CD14-positive monocyte (primary cell): Measurements from ENCODE around the gene JARID2. TPM values are rescaled to one million over a fixed set of nuclear protein-coding genes. Genes with fewer than 3 reads are reported as not detected.

ENCODE experiments used
- DNase-seq, 3 donors: peaks; one replicate each; pipeline ENCODE4 v3.0.0-alpha.2; 2011 to 2022
- H2AFZ ChIP-seq: 2 replicates; pipeline ENCODE4 v1.6.0; 2012; ENCODE audit warnings: mild to moderate bottlenecking, low read depth, low read length, inconsistent platforms; ENCODE audit not compliant: insufficient read depth, poor library complexity, severe bottlenecking
- H3K27ac ChIP-seq, 2 donors: 1 replicate in 1 of 2; 2 replicates in 1 of 2; pipeline ENCODE4 v1.5.1; 2012 to 2013; ENCODE audit warnings: low read length in 2 of 2, control low read depth in 1 of 2, inconsistent platforms in 1 of 2, low read depth in 1 of 2, mild to moderate bottlenecking in 1 of 2
- H3K27me3 ChIP-seq, 2 donors: one replicate each; pipeline versions ENCODE4 v1.6.0 to v1.6.1; 2011 to 2013; ENCODE audit warnings: low read length in 2 of 2; ENCODE audit not compliant: control insufficient read depth in 2 of 2, insufficient read depth in 2 of 2
- H3K36me3 ChIP-seq, 2 donors: replicated peaks in 1 of 2; 1 replicate in 1 of 2; 2 replicates in 1 of 2; pipeline versions ENCODE4 v1.5.1 to v1.6.1; 2012 to 2013; ENCODE audit warnings: low read length in 2 of 2, control low read depth in 1 of 2, inconsistent platforms in 1 of 2, mild to moderate bottlenecking in 1 of 2; ENCODE audit not compliant: insufficient read depth in 2 of 2, control insufficient read depth in 1 of 2
- H3K4me1 ChIP-seq, 2 donors: 1 replicate in 1 of 2; 2 replicates in 1 of 2; pipeline versions ENCODE4 v1.5.1 to v1.6.1; 2012 to 2013; ENCODE audit warnings: low read length in 2 of 2, control low read depth in 1 of 2, inconsistent platforms in 1 of 2, mild to moderate bottlenecking in 1 of 2, moderate library complexity in 1 of 2; ENCODE audit not compliant: insufficient read depth in 2 of 2, control insufficient read depth in 1 of 2
- H3K4me2 ChIP-seq: replicated peaks from 2 replicates; pipeline ENCODE3; 2012; ENCODE audit warnings: low read length, moderate library complexity, mild to moderate bottlenecking; ENCODE audit not compliant: poor library complexity, severe bottlenecking; ENCODE audit errors: extremely low read depth
- H3K4me3 ChIP-seq, 3 experiments: fragments of 200-600 bp in 1 of 3; sonication (generic) in 1 of 3; replicated peaks in 1 of 3; 1 replicate in 2 of 3; 2 replicates in 1 of 3; pipeline ENCODE4 v1.5.1; 2011 to 2013; ENCODE audit warnings: low read length in 3 of 3, mild to moderate bottlenecking in 3 of 3, control low read depth in 2 of 3, low read depth in 2 of 3, inconsistent platforms in 1 of 3, moderate library complexity in 1 of 3
- H3K79me2 ChIP-seq: 2 replicates; pipeline ENCODE4 v1.6.0; 2012; ENCODE audit warnings: mild to moderate bottlenecking, control low read depth, inconsistent platforms, low read length, moderate library complexity; ENCODE audit not compliant: insufficient read depth
- H3K9ac ChIP-seq: 2 replicates; pipeline ENCODE4 v1.6.0; 2017; ENCODE audit warnings: low read length, mild to moderate bottlenecking; ENCODE audit not compliant: insufficient read depth, poor library complexity, severe bottlenecking
- H3K9me3 ChIP-seq, 2 donors: replicated peaks in 1 of 2; 1 replicate in 1 of 2; 2 replicates in 1 of 2; pipeline versions ENCODE4 v1.5.1 to v1.6.1; 2012 to 2013; ENCODE audit warnings: low read length in 2 of 2, control low read depth in 1 of 2; ENCODE audit not compliant: control insufficient read depth in 1 of 2, insufficient read depth in 1 of 2
- H4K20me1 ChIP-seq: 2 replicates; pipeline ENCODE4 v1.6.0; 2012; ENCODE audit warnings: mild to moderate bottlenecking, low read length, control low read depth, moderate library complexity; ENCODE audit not compliant: insufficient read depth
- H3K27ac Mint-ChIP-seq, 7 donors: one replicate each; pipeline ENCODE4 v1.8.0; 2020; ENCODE audit warnings: mild to moderate bottlenecking in 7 of 7, mixed read lengths in 7 of 7, moderate library complexity in 6 of 7, inconsistent platforms in 2 of 7
- H3K27me3 Mint-ChIP-seq, 3 donors: one replicate each; pipeline ENCODE4 v1.8.0; 2021 to 2022; ENCODE audit warnings: low read depth in 3 of 3, mild to moderate bottlenecking in 3 of 3, mixed read lengths in 3 of 3, moderate library complexity in 3 of 3, inconsistent platforms in 1 of 3
- H3K36me3 Mint-ChIP-seq, 2 donors: one replicate each; pipeline ENCODE4 v1.8.0; 2020; ENCODE audit warnings: mixed read lengths in 2 of 2, inconsistent platforms in 1 of 2, mild to moderate bottlenecking in 1 of 2
- H3K4me1 Mint-ChIP-seq: one replicate; pipeline ENCODE4 v1.8.0; 2020; ENCODE audit warnings: mild to moderate bottlenecking, mixed read lengths
- H3K4me3 Mint-ChIP-seq, 2 donors: one replicate each; pipeline ENCODE4 v1.8.0; 2020; ENCODE audit warnings: mild to moderate bottlenecking in 2 of 2, mixed read lengths in 2 of 2, moderate library complexity in 1 of 2
- H3K9me3 Mint-ChIP-seq, 7 donors: one replicate each; pipeline ENCODE4 v1.8.0; 2020 to 2022; ENCODE audit warnings: mixed read lengths in 7 of 7, mild to moderate bottlenecking in 6 of 7, moderate library complexity in 6 of 7, inconsistent platforms in 2 of 7
- WGBS: methylation state at CpG from one replicate; pipeline ENCODE4 v1.1.5; 2013; ENCODE audit warnings: missing lambda C conversion rate; ENCODE audit not compliant: insufficient coverage; 5-methylcytosine and 5-hydroxymethylcytosine counted together
- intact Hi-C, 2 donors: fragments of 100-400 bp; cut with micrococcal nuclease; formaldehyde crosslinking; loops; one replicate each; pipeline versions ENCODE4 v1.15.0 to v1.15.1; 2023
- polyA plus RNA-seq, 3 donors: library from polyadenylated mRNA; depleted of rRNA in 1 of 3; unstranded in 2 of 3; stranded (reverse) in 1 of 3; fragments of 300-500 nt in 2 of 3; fragments of >200 nt in 1 of 3; fragmentation: Illumina TruSeq in 2 of 3; gene quantifications; 1 replicate in 2 of 3; 2 replicates in 1 of 3; pipeline ENCODE4 v1.2.3, GENCODE V29; 2012 to 2021
- TF ChIP-seq, protein P1 (sequence below): fragments of 200-600 bp; IDR thresholded peaks from one replicate; pipeline ENCODE4 v1.8.0; 2022; ENCODE audit warnings: antibody characterized with exemption, mild to moderate bottlenecking

Gene JARID2
- polyA plus RNA-seq, 3 donors: 6.8 to 17.5 (median 12.5) TPM

DNA sequence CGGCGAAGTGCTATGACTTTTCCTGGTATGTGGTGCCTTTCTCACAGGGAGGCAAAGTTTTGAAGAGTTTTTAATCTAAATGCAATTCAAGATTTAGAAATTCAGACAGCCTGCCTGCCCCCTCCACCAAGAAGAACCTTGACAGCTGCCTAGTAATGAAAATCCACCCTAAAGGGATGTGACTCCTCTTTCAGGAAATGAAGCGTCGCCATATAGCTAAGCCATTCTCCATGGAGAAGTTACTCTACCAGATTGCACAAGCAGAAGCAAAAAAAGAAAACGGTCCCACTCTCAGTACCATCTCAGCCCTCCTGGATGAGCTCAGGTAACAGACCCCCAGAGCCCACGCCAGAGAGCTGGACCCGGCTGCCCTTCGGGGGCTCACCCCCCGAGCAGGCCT, 266.9 kb downstream of the JARID2 start:
- peaks cover 0 to 3% (median 2%) of the 10 kb centered on the region in 3 donors for H3K27me3 Mint-ChIP-seq
- H3K27ac Mint-ChIP-seq: peak overlapping the region in 6 of 7 donors; percentile 52 to 92 (median 70)
- Histone ChIP-seq H3K9ac (no peak overlapping the region), H3K36me3 (peaks cover 91 to 98% of the 10 kb centered on the region in 2 donors), H4K20me1 (peaks cover 96% of the 10 kb centered on the region), H3K27me3 (no peaks in the 10 kb centered on the region), H3K4me1 (peaks cover 17 to 27% of the 10 kb centered on the region in 2 donors), H3K27ac (peak overlapping the region in 1 of 2 donors; percentile 84), H3K4me3 (no peak overlapping the region), H3K9me3 (no peaks in the 10 kb centered on the region), H3K4me2 (no peak overlapping the region), H3K79me2 (peaks cover 24% of the 10 kb centered on the region), H2AFZ (no peak overlapping the region)
- H3K9me3 Mint-ChIP-seq: no peaks in the 10 kb centered on the region
- peak; percentile 17 to 36 (median 34) for DNase-seq
- H3K4me3 Mint-ChIP-seq: no peak overlapping the region
- peaks cover 21% of the 10 kb centered on the region for H3K4me1 Mint-ChIP-seq
- 58% methylated on average over 5 of the region's 9 CpGs for WGBS
- intact Hi-C loops: no loop called here
- TF ChIP-seq, protein P1, sequence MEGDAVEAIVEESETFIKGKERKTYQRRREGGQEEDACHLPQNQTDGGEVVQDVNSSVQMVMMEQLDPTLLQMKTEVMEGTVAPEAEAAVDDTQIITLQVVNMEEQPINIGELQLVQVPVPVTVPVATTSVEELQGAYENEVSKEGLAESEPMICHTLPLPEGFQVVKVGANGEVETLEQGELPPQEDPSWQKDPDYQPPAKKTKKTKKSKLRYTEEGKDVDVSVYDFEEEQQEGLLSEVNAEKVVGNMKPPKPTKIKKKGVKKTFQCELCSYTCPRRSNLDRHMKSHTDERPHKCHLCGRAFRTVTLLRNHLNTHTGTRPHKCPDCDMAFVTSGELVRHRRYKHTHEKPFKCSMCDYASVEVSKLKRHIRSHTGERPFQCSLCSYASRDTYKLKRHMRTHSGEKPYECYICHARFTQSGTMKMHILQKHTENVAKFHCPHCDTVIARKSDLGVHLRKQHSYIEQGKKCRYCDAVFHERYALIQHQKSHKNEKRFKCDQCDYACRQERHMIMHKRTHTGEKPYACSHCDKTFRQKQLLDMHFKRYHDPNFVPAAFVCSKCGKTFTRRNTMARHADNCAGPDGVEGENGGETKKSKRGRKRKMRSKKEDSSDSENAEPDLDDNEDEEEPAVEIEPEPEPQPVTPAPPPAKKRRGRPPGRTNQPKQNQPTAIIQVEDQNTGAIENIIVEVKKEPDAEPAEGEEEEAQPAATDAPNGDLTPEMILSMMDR: no peak
- peaks cover 86 to 99% of the 10 kb centered on the region in 2 donors for H3K36me3 Mint-ChIP-seq

GRCh38 chr6:15513131-15513771, 267.4 kb downstream of the JARID2 start:
- Histone ChIP-seq H3K4me1 (peaks cover 14 to 22% of the 10 kb centered on the region in 2 donors), H4K20me1 (peaks cover 96% of the 10 kb centered on the region), H3K4me2 (no peak overlapping the region), H3K36me3 (peaks cover 91 to 98% of the 10 kb centered on the region in 2 donors), H3K4me3 (no peak overlapping the region), H3K79me2 (peaks cover 24% of the 10 kb centered on the region), H3K9me3 (no peaks in the 10 kb centered on the region), H3K9ac (no peak overlapping the region), H2AFZ (no peak overlapping the region), H3K27ac (peak overlapping the region in 1 of 2 donors; percentile 84), H3K27me3 (no peaks in the 10 kb centered on the region)
- H3K27ac Mint-ChIP-seq: peak overlapping the region; percentile 31 to 92 (median 78)
- H3K4me1 Mint-ChIP-seq: peaks cover 18% of the 10 kb centered on the region
- no peaks in the 10 kb centered on the region for H3K9me3 Mint-ChIP-seq
- H3K27me3 Mint-ChIP-seq: peaks cover 0 to 5% (median 2%) of the 10 kb centered on the region in 3 donors
- TF ChIP-seq, protein P1: no peak
- no peak overlapping the region for H3K4me3 Mint-ChIP-seq
- WGBS: 96% methylated on average over 32 of the region's 34 CpGs
- intact Hi-C loops: no loop called here
- DNase-seq: no peak
- peaks cover 91 to 100% of the 10 kb centered on the region in 2 donors for H3K36me3 Mint-ChIP-seq
